K562 (cell line): Measurements from ENCODE around the gene PLCB1. TPM values are rescaled to one million over a fixed set of nuclear protein-coding genes. Genes with fewer than 3 reads are reported as not detected.

Experiments used
- ATAC-seq: fragments of 200-7000 bp; cut with Tn5 transposase; 3 replicates; pipeline ENCODE4 v1.9.1; 2020; ENCODE audit warnings: moderate library complexity
- BruUV-seq: library from RNA; stranded (reverse); fragments of 400-500 nt; replicated peaks from 2 replicates; lab custom pipeline; 2021; lab: Mats Ljungman, UMichigan
- CTCF ChIA-PET: fragments of 300-600 bp; formaldehyde crosslinking; extraction: SDS; loops from one replicate; lab custom pipeline; 2021; ENCODE audit warnings: low intra/inter-chr PET ratio; lab: Yijun Ruan, JAX
- POLR2A ChIA-PET: fragments of 300-600, 350-650 bp; sonication (Branson Sonifier 250); formaldehyde crosslinking; extraction: SDS; loops from one replicate; lab custom pipeline; 2021; ENCODE audit warnings: antibody characterized with exemption, inconsistent platforms; lab: Yijun Ruan, JAX
- DNase-seq, 4 experiments: peaks; one replicate each; pipeline versions ENCODE4 v3.0.0 to v3.0.0-alpha.2; 2011 to 2018; ENCODE audit warnings: low spot score in 3 of 4, mixed read lengths in 3 of 4; ENCODE audit errors: extremely low read depth in 1 of 4
- FAIRE-seq: peaks from 2 replicates; lab custom pipeline; 2011; peaks lifted over from hg19 to GRCh38; lab: Jason Lieb, UNC
- H2AFZ ChIP-seq: 2 replicates; pipeline ENCODE4 v1.6.0; 2011; ENCODE audit warnings: low read depth, low read length, control low read depth, inconsistent platforms
- H3K27ac ChIP-seq: fragments of 200-600 bp; 3 replicates; pipeline ENCODE4 v1.8.0; 2011; ENCODE audit warnings: low read depth, mild to moderate bottlenecking, control low read depth, inconsistent platforms, low read length, moderate library complexity, mixed read lengths; ENCODE audit errors: extremely low read depth
- H3K27me3 ChIP-seq, 2 experiments: fragments of 300-600 bp in 1 of 2; 2 replicates in 1 of 2; 3 replicates in 1 of 2; pipeline versions ENCODE4 v1.6.0 to v1.8.0; 2011; ENCODE audit warnings: inconsistent platforms in 2 of 2, low read length in 2 of 2, mild to moderate bottlenecking in 1 of 2, mixed read lengths in 1 of 2, moderate library complexity in 1 of 2; ENCODE audit not compliant: control insufficient read depth in 2 of 2, insufficient read depth in 2 of 2
- H3K36me3 ChIP-seq: fragments of 300-600 bp; 3 replicates; pipeline ENCODE4 v1.8.0; 2011; ENCODE audit warnings: mild to moderate bottlenecking, low read length, inconsistent platforms; ENCODE audit not compliant: control insufficient read depth, insufficient read depth
- H3K4me1 ChIP-seq, 2 experiments: fragments of 200-600 bp in 1 of 2; replicated peaks in 1 of 2; 2 replicates in 1 of 2; 3 replicates in 1 of 2; pipeline versions ENCODE4 v1.5.1 to v1.8.0; 2011; ENCODE audit warnings: inconsistent platforms in 2 of 2, low read length in 2 of 2, mild to moderate bottlenecking in 1 of 2, mixed read lengths in 1 of 2, moderate library complexity in 1 of 2; ENCODE audit not compliant: control insufficient read depth in 2 of 2, insufficient read depth in 2 of 2
- H3K4me2 ChIP-seq: 2 replicates; pipeline ENCODE4 v1.6.1; 2011; ENCODE audit warnings: low read length, control low read depth, inconsistent platforms, mixed read lengths; ENCODE audit not compliant: insufficient read depth
- H3K4me3 ChIP-seq: fragments of 200-600 bp; sonication (generic), shearing (Covaris generic); 2 replicates; pipeline ENCODE4 v1.5.1; 2016; ENCODE audit warnings: control low read depth, inconsistent platforms
- H3K79me2 ChIP-seq: fragments of 200-600 bp; 3 replicates; pipeline ENCODE4 v1.8.0; 2011; ENCODE audit warnings: low read length, inconsistent platforms; ENCODE audit not compliant: control insufficient read depth, insufficient read depth
- H3K9ac ChIP-seq, 2 experiments: 2 replicates each; pipeline versions ENCODE4 v1.6.0 to v1.6.1; 2011; ENCODE audit warnings: low read depth in 2 of 2, low read length in 2 of 2, control low read depth in 1 of 2, inconsistent platforms in 1 of 2, mild to moderate bottlenecking in 1 of 2, mixed read lengths in 1 of 2; ENCODE audit not compliant: insufficient read depth in 1 of 2
- H3K9me1 ChIP-seq: one replicate; pipeline ENCODE4 v1.6.0; 2011; ENCODE audit warnings: inconsistent platforms, mild to moderate bottlenecking, low read length, moderate library complexity; ENCODE audit not compliant: control insufficient read depth, insufficient read depth
- H3K9me3 ChIP-seq: replicated peaks from 2 replicates; pipeline ENCODE4 v1.5.1; 2011; ENCODE audit warnings: low read depth, low read length, inconsistent platforms; ENCODE audit not compliant: control insufficient read depth, insufficient read depth
- H4K20me1 ChIP-seq: replicated peaks from 2 replicates; pipeline ENCODE4 v1.6.1; 2011; ENCODE audit warnings: low read length, inconsistent platforms, mixed read lengths; ENCODE audit not compliant: control insufficient read depth, insufficient read depth
- C11orf30 ChIP-seq: fragments of 450-650 bp; IDR thresholded peaks from 2 replicates; pipeline ENCODE4 v1.6.1; 2016; ENCODE audit warnings: low read depth, mild to moderate bottlenecking
- ESRRA ChIP-seq: fragments of 450-650 bp; IDR thresholded peaks from 2 replicates; pipeline ENCODE4 v1.6.1; 2014; ENCODE audit warnings: low read depth, mild to moderate bottlenecking, moderate library complexity, borderline replicate concordance
- HEY1 ChIP-seq: fragments of 250-450 bp; sonication (Bioruptor Pico); IDR thresholded peaks from 2 replicates; pipeline ENCODE4 v1.5.0; 2020; ENCODE audit warnings: mild to moderate bottlenecking, moderate library complexity, borderline replicate concordance
- MEF2A ChIP-seq: IDR thresholded peaks from 2 replicates; pipeline ENCODE4 v1.6.1; 2011; ENCODE audit warnings: low read depth, mild to moderate bottlenecking, low read length, moderate library complexity; ENCODE audit not compliant: control insufficient read depth
- REST ChIP-seq, 2 experiments: fragments of 450-650 bp; formaldehyde crosslinking in 1 of 2; IDR thresholded peaks; 2 replicates each; pipeline versions ENCODE4 v1.4.0 to v1.6.1; 2014 to 2020; ENCODE audit warnings: mild to moderate bottlenecking in 2 of 2, borderline replicate concordance in 1 of 2, low read depth in 1 of 2
- RFX7 ChIP-seq: fragments of 250-450 bp; sonication (Bioruptor Pico); IDR thresholded peaks from 2 replicates; pipeline ENCODE4 v1.5.1; 2021; ENCODE audit warnings: mild to moderate bottlenecking
- ZBTB11 ChIP-seq, 3 experiments: fragments of 200-800 bp in 1 of 3; fragments of 250-450 bp in 1 of 3; fragments of 450-650 bp in 1 of 3; sonication (Bioruptor Pico) in 1 of 3; sonication (Bioruptor generic) in 1 of 3; formaldehyde crosslinking in 1 of 3; IDR thresholded peaks; 2 replicates each; pipeline versions ENCODE4 v1.6.1 to v1.8.0; 2016 to 2022; ENCODE audit warnings: mild to moderate bottlenecking in 2 of 3, missing genetic modification characterization in 2 of 3, missing compliant biosample characterization in 1 of 3, moderate library complexity in 1 of 3
- ZNF263 ChIP-seq: sonication (generic); formaldehyde crosslinking; IDR thresholded peaks from 2 replicates; pipeline ENCODE4 v1.8.0; 2022; ENCODE audit warnings: mild to moderate bottlenecking, missing genetic modification reagents, borderline replicate concordance
- ZNF316 ChIP-seq: fragments of 450-650 bp; IDR thresholded peaks from 2 replicates; pipeline ENCODE4 v1.6.1; 2016
- ZNF696 ChIP-seq: fragments of 250-450 bp; sonication (Bioruptor Pico); conservative IDR thresholded peaks from 2 replicates; pipeline ENCODE4 v1.4.0; 2020; ENCODE audit warnings: mild to moderate bottlenecking, moderate library complexity
- ZNF766 ChIP-seq: fragments of 200-800 bp; sonication (Bioruptor generic); conservative IDR thresholded peaks from 2 replicates; pipeline ENCODE4 v1.6.1; 2016; ENCODE audit warnings: missing genetic modification characterization, missing compliant biosample characterization
- WGBS: fragments of 100-300 bp; shearing (Covaris generic); methylation state at CpG from one replicate; pipeline ENCODE4 v1.1.6; 2016; ENCODE audit warnings: low coverage, mixed read lengths; ENCODE audit not compliant: insufficient coverage; ENCODE audit errors: missing lambda C conversion rate; 5-methylcytosine and 5-hydroxymethylcytosine counted together
- in situ Hi-C: fragments of 300-500 bp; cut with MboI; formaldehyde crosslinking; loops from 4 replicates; pipeline ENCODE4 v1.15.0; 2018; ENCODE audit warnings: inconsistent platforms, mixed read lengths
- intact Hi-C: fragments of 100-400 bp; cut with micrococcal nuclease; formaldehyde crosslinking; loops from 2 replicates; pipeline ENCODE4 v1.14.2; 2022
- polyA plus RNA-seq, 8 experiments: library from polyadenylated mRNA; depleted of rRNA in 4 of 8; stranded (reverse) in 5 of 8; unstranded in 3 of 8; fragments of >200 nt; fragmentation: Nextera tagmentation in 2 of 8; fragmentation: Illumina TruSeq in 1 of 8; extraction: Ambion mirVana in 2 of 8; extraction: Trizol in 1 of 8; gene quantifications; 2 replicates each; pipeline versions ENCODE4 v1.2.1 to v1.2.3, GENCODE V29; 2011 to 2014; ENCODE audit warnings: inconsistent platforms in 1 of 8, missing spikeins in 1 of 8
- total RNA-seq, 7 experiments: library from RNA; depleted of rRNA in 6 of 7; stranded (reverse); fragments of >200 nt in 6 of 7; fragmentation: Illumina TruSeq in 2 of 7; extraction: Trizol in 2 of 7; gene quantifications; 2 replicates each; pipeline versions ENCODE4 v1.2.1 to v1.2.3, GENCODE V29; 2011 to 2021; ENCODE audit warnings: low replicate concordance in 1 of 7

Gene PLCB1
- total and polyA plus RNA-seq, 9 of the 15 experiments (the other 6 are each of a cell fraction or from before 2014, with no cell fraction given) = 0.34 to 3.1 (median 1.3) TPM

- no peak for FAIRE-seq
- no peak overlapping the region for H3K27ac ChIP-seq
- in situ Hi-C loops (no loop called here), intact Hi-C loops (no loop called here)
- H3K4me1 ChIP-seq = no peaks in the 10 kb centered on the region
- DNase-seq = no peak
- no peaks in the 10 kb centered on the region for H3K79me2 ChIP-seq
- no peak overlapping the region for H3K4me2 ChIP-seq
- BruUV-seq = no TSS peak
- no peaks in the 10 kb centered on the region for H4K20me1 ChIP-seq
- no peaks in the 10 kb centered on the region for H3K9me1 ChIP-seq
- H3K27me3 ChIP-seq = no peaks in the 10 kb centered on the region
- ATAC-seq = no peak
- no peaks in the 10 kb centered on the region for H3K9me3 ChIP-seq
- CTCF ChIA-PET = no interaction called here
- POLR2A ChIA-PET = interaction anchor here (0.7 kb wide), 1 partner anchor 111 kb away, joined by 3 read pairs; no protein-coding TSS in a partner anchor
- H3K36me3 ChIP-seq = no peaks in the 10 kb centered on the region
- no peak overlapping the region for H3K9ac ChIP-seq
- H2AFZ ChIP-seq = no peak overlapping the region
- no peak overlapping the region for H3K4me3 ChIP-seq
- WGBS = 10% methylated on average over 2 of the region's 2 CpGs
- TF ChIP-seq ZBTB11 (CRISPR knock-in tag; IDR thresholded peaks at IDR 0.05) (no peak), C11orf30 (no peak), ESRRA (no peak), REST (IDR thresholded peaks at IDR 0.05; ENCODE audit: borderline replicate concordance) (no peak), REST (CRISPR knock-in tag; IDR thresholded peaks at IDR 0.05; ENCODE audit: low read depth) (no peak), ZNF316 (no peak), RFX7 (CRISPR knock-in tag) (no peak), MEF2A (no peak), ZNF766 (no peak), ZNF263 (CRISPR knock-in tag) (no peak), ZNF696 (CRISPR knock-in tag) (no peak), HEY1 (CRISPR knock-in tag) (no peak)
Observed at GRCh38 chr20:8471465-8471864, 339.4 kb downstream of the PLCB1 start.
